ENCODE data around the gene DNAAF1.

- peak; percentile 98 for TF ChIP-seq CTCF (IDR thresholded peaks at IDR 0.05; ENCODE audit: borderline replicate concordance, extremely low read depth, low read length, poor library complexity, severe bottlenecking)
- TF ChIP-seq EZH2 (IDR thresholded peaks at IDR 0.05; ENCODE audit: borderline replicate concordance, low read depth, low read length, severe bottlenecking): no peak
These were observed 41.8 kb downstream of the DNAAF1 start, which contains the start of gene TAF1C for GRCh38 chr16:84186685-84187437.
